Activated CD4-positive, alpha-beta memory T cell treated with anti-CD3 and anti-CD28 coated beads for 36 hours (primary cell): ENCODE data around the gene AAMP. TPM values are rescaled to one million over a fixed set of nuclear protein-coding genes. Genes with fewer than 3 reads are reported as not detected.

Experiments used
- CTCF ChIA-PET: fragments of 350-600 bp; sonication (Branson Sonifier 250); formaldehyde crosslinking; loops from one replicate; lab custom pipeline; 2021; ENCODE audit warnings: antibody characterized with exemption, inconsistent platforms; lab: Charles Lee
- POLR2A ChIA-PET: fragments of 350-600 bp; sonication (Branson Sonifier 250); formaldehyde crosslinking; loops from one replicate; lab custom pipeline; 2021; ENCODE audit warnings: antibody characterized with exemption; lab: Charles Lee
- DNase-seq: peaks from one replicate; pipeline ENCODE4 v3.0.0-alpha.2; 2020
- H3K27ac Mint-ChIP-seq: one replicate; pipeline ENCODE4 v1.8.0; 2021; ENCODE audit warnings: mixed read lengths
- H3K27me3 Mint-ChIP-seq: one replicate; pipeline ENCODE4 v1.8.0; 2021; ENCODE audit warnings: mixed read lengths
- H3K36me3 Mint-ChIP-seq: one replicate; pipeline ENCODE4 v1.8.0; 2021; ENCODE audit warnings: mixed read lengths
- H3K4me1 Mint-ChIP-seq: one replicate; pipeline ENCODE4 v1.8.0; 2021; ENCODE audit warnings: low read depth, mixed read lengths
- H3K4me3 Mint-ChIP-seq: one replicate; pipeline ENCODE4 v1.8.0; 2021; ENCODE audit warnings: mild to moderate bottlenecking, mixed read lengths
- H3K9me3 Mint-ChIP-seq: one replicate; pipeline ENCODE4 v1.8.0; 2021; ENCODE audit warnings: mixed read lengths
- intact Hi-C: fragments of 100-400 bp; cut with micrococcal nuclease; formaldehyde crosslinking; loops from one replicate; pipeline ENCODE4 v1.15.1; 2023
- total RNA-seq, 2 experiments: library from RNA; stranded (reverse); gene quantifications; one replicate each; pipeline ENCODE4 v1.2.3, GENCODE V29; 2021

Gene AAMP
- total RNA-seq, 2 experiments from 2014 or later, result 60.8 to 65.6 TPM

DNA sequence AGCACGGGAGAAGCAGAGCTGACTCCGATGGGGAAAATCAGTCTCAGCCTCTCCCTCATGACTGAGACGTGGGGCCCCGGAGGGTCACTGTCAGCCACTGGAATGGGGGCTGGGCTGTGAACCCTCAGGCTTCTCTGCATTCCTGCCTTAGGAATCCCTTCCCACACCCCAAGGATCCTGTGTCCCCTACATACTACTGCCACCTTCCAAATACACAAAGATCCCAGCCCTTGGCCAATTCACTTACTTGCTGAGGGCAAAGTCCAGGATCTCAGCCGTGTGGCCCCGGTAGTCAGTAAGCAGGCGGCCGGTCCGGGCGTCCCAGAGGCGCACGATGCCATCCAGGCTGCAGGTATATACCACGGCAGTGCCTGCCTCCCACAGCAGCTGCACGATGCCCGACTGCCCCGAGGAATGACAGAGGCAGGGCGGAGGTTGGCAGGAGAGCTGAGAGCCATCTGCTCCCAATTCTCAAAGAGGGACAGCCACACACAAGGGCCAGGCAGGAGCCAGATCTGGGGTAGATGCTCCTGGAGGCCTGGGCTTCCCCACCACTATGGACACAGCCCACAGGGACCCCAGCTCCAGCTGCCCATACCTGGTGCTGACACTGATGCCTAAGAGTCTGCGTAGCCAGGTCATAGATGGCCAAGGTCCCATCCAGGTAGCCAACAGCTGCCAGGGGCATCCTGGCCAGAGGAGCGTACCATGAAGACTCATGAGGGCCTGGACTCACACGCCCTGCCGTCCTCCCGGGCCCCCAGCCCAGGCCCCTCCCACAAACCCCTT lies 5.0 kb downstream of the AAMP start:
- Mint-ChIP-seq H3K27ac (no peak overlapping the region), H3K4me1 (peaks cover 18% of the 10 kb centered on the region), H3K36me3 (peaks cover 16% of the 10 kb centered on the region), H3K9me3 (no peaks in the 10 kb centered on the region), H3K4me3 (no peak overlapping the region), H3K27me3 (no peaks in the 10 kb centered on the region)
- no peak for DNase-seq
- ChIA-PET POLR2A (interaction anchor here (1.3 kb wide), 1 partner anchor 8 kb away, joined by 3 read pairs; no protein-coding TSS in a partner anchor), CTCF (no interaction called here)
- intact Hi-C loops, result no loop called here

GRCh38 chr2:218263817-218264641 lies 5.9 kb downstream of the AAMP start:
- Mint-ChIP-seq H3K27ac (no peak overlapping the region), H3K27me3 (no peaks in the 10 kb centered on the region), H3K4me1 (peaks cover 13% of the 10 kb centered on the region), H3K4me3 (no peak overlapping the region), H3K9me3 (no peaks in the 10 kb centered on the region), H3K36me3 (peaks cover 12% of the 10 kb centered on the region)
- CTCF ChIA-PET, result no interaction called here
- DNase-seq, result no peak
- intact Hi-C loops, result no loop called here
- POLR2A ChIA-PET, result interaction anchor here (1.3 kb wide), 1 partner anchor 8 kb away, joined by 3 read pairs; no protein-coding TSS in a partner anchor

DNA sequence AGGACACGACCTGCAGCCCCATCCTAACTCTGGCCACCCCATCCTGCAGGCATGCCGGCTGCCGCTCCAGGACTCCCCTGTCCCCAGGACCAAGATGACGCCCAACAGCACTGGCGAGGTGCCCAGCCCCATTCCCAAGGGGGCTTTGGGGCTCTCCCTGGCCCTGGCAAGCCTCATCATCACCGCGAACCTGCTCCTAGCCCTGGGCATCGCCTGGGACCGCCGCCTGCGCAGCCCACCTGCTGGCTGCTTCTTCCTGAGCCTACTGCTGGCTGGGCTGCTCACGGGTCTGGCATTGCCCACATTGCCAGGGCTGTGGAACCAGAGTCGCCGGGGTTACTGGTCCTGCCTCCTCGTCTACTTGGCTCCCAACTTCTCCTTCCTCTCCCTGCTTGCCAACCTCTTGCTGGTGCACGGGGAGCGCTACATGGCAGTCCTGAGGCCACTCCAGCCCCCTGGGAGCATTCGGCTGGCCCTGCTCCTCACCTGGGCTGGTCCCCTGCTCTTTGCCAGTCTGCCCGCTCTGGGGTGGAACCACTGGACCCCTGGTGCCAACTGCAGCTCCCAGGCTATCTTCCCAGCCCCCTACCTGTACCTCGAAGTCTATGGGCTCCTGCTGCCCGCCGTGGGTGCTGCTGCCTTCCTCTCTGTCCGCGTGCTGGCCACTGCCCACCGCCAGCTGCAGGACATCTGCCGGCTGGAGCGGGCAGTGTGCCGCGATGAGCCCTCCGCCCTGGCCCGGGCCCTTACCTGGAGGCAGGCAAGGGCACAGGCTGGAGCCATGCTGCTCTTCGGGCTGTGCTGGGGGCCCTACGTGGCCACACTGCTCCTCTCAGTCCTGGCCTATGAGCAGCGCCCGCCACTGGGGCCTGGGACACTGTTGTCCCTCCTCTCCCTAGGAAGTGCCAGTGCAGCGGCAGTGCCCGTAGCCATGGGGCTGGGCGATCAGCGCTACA lies 7.0 kb downstream of the AAMP start:
- Mint-ChIP-seq H3K27ac (no peak overlapping the region), H3K4me3 (no peak overlapping the region), H3K4me1 (peaks cover 11% of the 10 kb centered on the region), H3K36me3 (peaks cover 12% of the 10 kb centered on the region), H3K27me3 (no peaks in the 10 kb centered on the region), H3K9me3 (no peaks in the 10 kb centered on the region)
- DNase-seq, result no peak
- POLR2A ChIA-PET, result interaction anchor here (0.6 kb wide), 1 partner anchor 62 kb away, joined by 6 read pairs; no protein-coding TSS in a partner anchor
- CTCF ChIA-PET, result interaction anchor here (1.8 kb wide), 1 partner anchor 8 kb away, joined by 5 read pairs; no protein-coding TSS in a partner anchor
- intact Hi-C loops, result no loop called here

DNA sequence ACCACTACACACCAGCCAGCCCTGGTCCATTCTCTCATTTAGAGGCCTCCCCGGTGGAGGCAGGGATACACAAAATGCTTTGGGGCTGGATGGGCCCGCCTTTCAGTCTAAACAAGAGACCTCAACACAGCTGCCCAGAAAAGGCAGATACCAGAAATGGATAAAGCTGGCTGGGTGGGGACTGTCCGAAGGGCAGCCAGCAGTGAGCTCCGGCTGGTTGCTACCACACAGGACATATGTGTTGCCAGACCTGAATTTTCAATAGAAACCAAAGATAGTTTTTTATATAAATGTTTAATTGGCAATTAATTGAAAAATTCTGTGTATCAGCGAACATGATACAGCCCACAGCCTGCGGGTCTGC lies 7.7 kb downstream of the AAMP start:
- H3K4me3 Mint-ChIP-seq, result no peak overlapping the region
- H3K36me3 Mint-ChIP-seq, result peaks cover 10% of the 10 kb centered on the region
- ChIA-PET CTCF (interaction anchor here (1.8 kb wide), 1 partner anchor 9 kb away, joined by 5 read pairs; no protein-coding TSS in a partner anchor), POLR2A (interaction anchor here (0.6 to 1.8 kb wide), 2 partner anchors 10 to 61 kb away, joined by 4 to 6 read pairs; no protein-coding TSS in a partner anchor)
- peaks cover 12% of the 10 kb centered on the region for H3K4me1 Mint-ChIP-seq
- H3K27me3 Mint-ChIP-seq, result no peaks in the 10 kb centered on the region
- DNase-seq, result no peak
- intact Hi-C loops, result no loop called here
- H3K27ac Mint-ChIP-seq, result no peak overlapping the region
- no peaks in the 10 kb centered on the region for H3K9me3 Mint-ChIP-seq

DNA sequence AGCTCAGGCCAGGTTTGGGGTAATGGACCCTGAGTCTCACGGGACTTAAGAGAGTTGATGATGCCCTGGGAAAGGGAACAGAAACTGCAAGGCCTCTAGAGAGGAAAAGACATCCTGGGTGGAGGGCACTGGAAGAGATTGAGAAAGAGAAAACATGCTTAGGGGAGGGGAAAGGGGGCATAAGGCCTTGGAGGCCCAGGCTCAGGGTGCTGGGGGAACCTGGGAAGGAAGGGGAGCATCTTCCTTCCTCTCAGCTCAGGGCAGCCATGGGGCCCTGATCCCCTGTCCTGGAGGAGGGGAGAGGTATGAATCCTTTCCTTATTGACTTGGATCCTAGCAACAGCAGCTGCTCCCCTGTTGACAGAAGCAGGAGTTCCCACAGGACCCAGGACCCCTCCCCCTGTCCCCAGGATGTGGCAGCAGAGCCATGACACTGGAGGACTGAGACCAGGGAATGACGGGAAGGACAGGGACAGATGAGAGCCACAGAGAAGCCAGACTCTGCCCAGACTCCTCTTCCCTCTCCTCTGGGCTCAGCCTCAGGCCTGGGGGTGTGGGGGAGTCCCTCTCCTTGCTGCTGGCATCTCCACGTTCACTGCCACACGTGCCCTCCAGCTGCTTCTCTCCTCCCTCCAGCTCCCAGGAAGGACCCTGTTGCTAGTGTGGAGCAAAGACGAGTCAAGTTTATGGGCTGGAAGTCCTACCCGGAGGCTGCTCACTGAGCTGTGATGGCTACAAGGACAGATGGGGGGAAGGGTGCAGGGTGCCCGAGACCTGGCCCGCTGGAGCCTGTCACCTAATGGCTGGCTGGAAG lies 8.3 kb downstream of the AAMP start:
- Mint-ChIP-seq H3K27ac (no peak overlapping the region), H3K27me3 (no peaks in the 10 kb centered on the region), H3K4me1 (peaks cover 16% of the 10 kb centered on the region), H3K36me3 (peaks cover 5% of the 10 kb centered on the region), H3K9me3 (no peaks in the 10 kb centered on the region), H3K4me3 (no peak overlapping the region)
- CTCF ChIA-PET, result interaction anchor here (1.8 kb wide), 1 partner anchor 10 kb away, joined by 5 read pairs; no protein-coding TSS in a partner anchor
- POLR2A ChIA-PET, result interaction anchor here (0.6 to 1.8 kb wide), 2 partner anchors 9 to 61 kb away, joined by 4 to 6 read pairs; no protein-coding TSS in a partner anchor
- intact Hi-C loops, result no loop called here
- DNase-seq, result no peak

DNA sequence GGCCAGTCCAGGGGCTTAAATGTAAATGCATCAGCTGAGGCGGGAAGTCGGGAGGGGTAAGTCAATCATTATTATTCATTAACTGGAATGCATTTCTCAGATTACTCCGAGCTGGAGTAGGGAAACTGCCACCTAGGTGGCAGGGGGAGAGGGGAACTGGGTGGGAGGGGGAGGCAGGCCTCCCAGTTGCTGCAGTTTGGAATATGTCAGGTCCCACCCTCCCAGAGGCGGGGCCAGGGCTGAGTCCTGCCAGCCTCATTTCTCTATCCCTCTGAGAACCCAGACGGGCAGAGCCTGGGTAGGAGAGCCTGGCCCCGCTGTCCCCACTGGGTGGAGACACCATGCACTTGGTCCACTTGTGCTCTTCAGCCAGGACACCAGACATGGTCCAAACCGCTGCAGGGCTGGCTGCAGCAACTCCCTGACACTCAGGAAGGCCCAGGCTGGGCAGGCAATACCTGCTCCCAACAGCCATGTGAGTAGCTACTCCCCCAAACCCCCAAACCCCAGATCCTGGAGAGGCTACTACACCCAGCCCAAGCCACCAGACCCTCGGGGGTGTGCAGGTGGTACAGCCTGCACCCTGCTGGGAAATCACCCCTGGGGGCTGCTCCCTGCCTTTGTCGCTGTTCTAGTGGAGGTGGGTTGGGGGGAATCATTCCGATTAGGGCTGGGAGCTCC lies 9.1 kb downstream of the AAMP start, which contains the start of gene GPBAR1:
TSS of gene GPBAR1 (plus strand) at position 274 of the 681 bp plus-strand sequence. CDS start 1,710 bp downstream, outside the sequence.
- peaks cover 19% of the 10 kb centered on the region for H3K4me1 Mint-ChIP-seq
- ChIA-PET CTCF (interaction anchor here (1.7 to 1.8 kb wide), 2 partner anchors 10 to 75 kb away, joined by 4 to 5 read pairs; no protein-coding TSS in a partner anchor), POLR2A (interaction anchor here (1.8 kb wide), 1 partner anchor 8 kb away, joined by 4 read pairs; no protein-coding TSS in a partner anchor)
- no peak within 1 kb of the TSS for H3K27ac Mint-ChIP-seq
- no peak for DNase-seq
- no peaks in the 10 kb centered on the region for H3K9me3 Mint-ChIP-seq
- H3K27me3 Mint-ChIP-seq, result no peaks in the 10 kb centered on the region
- H3K4me3 Mint-ChIP-seq, result no peak within 1 kb of the TSS
- intact Hi-C loops, result no loop called here
- peaks cover 6% of the 10 kb centered on the region for H3K36me3 Mint-ChIP-seq

GRCh38 chr2:218260166-218260565 lies 9.8 kb downstream of the AAMP start:
- Mint-ChIP-seq H3K9me3 (no peaks in the 10 kb centered on the region), H3K27me3 (no peaks in the 10 kb centered on the region), H3K4me3 (no peak overlapping the region), H3K36me3 (peaks cover 9% of the 10 kb centered on the region), H3K27ac (no peak overlapping the region), H3K4me1 (peaks cover 23% of the 10 kb centered on the region)
- POLR2A ChIA-PET, result no interaction called here
- no peak for DNase-seq
- CTCF ChIA-PET, result interaction anchor here (1.2 to 3.8 kb wide), 3 partner anchors 11 to 74 kb away, joined by 3 to 28 read pairs (median 4); partner anchors contain the start of genes AAMP and PNKD
- intact Hi-C loops, result no loop called here

DNA sequence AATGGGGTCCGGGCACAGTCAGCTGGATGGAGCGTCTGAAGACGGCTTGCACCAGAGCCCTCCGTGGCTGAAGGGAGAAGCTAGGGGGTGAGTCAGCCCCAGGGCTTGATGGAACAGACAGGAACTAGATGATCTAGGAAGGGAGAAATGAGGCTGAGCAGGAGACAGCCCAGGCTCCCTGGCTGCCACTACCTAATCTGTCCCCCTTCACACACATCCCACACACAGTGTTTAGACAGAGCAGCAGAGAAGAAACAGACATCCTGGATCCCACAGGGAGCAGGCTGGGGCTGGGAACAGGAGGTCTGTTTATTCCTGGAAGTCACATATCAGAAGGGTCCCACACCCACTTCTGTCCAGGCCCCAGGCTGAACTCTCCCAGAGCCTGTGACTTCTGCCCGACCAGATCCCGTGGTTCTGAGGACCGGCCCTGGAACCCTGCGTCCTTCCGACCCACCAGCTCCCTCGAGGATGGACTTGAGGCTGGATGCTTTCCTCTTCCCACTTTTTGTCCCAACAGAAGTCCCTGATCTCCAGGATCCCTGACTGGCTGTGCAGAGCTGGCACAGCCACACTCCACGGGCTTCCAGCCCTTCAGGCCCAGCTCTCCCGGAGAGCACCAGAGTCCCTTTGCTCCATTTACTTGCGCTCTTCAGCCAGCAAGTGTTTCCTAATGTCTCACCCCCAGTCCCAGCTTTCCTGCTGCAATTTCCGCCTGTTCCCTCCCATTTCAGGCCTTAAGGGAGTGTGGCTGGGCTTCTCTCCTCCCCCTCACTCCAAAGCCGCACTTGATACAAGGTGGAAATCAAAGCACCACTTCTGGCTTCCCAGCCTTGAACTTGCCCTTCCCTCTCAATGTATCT lies 10.6 kb downstream of the AAMP start:
- DNase-seq, result no peak
- H3K36me3 Mint-ChIP-seq, result peaks cover 14% of the 10 kb centered on the region
- no peak overlapping the region for H3K4me3 Mint-ChIP-seq
- H3K9me3 Mint-ChIP-seq, result no peaks in the 10 kb centered on the region
- ChIA-PET POLR2A (no interaction called here), CTCF (interaction anchor here (0.6 to 3.8 kb wide), 6 partner anchors 12 to 73 kb away, joined by 3 to 28 read pairs (median 4); partner anchors contain the start of genes AAMP and PNKD)
- H3K4me1 Mint-ChIP-seq, result peaks cover 29% of the 10 kb centered on the region
- no peaks in the 10 kb centered on the region for H3K27me3 Mint-ChIP-seq
- no peak overlapping the region for H3K27ac Mint-ChIP-seq
- intact Hi-C loops, result loop anchor here (5.0 kb wide), 1 partner anchor 92 kb away; the partner anchor contains the start of gene CXCR1

DNA sequence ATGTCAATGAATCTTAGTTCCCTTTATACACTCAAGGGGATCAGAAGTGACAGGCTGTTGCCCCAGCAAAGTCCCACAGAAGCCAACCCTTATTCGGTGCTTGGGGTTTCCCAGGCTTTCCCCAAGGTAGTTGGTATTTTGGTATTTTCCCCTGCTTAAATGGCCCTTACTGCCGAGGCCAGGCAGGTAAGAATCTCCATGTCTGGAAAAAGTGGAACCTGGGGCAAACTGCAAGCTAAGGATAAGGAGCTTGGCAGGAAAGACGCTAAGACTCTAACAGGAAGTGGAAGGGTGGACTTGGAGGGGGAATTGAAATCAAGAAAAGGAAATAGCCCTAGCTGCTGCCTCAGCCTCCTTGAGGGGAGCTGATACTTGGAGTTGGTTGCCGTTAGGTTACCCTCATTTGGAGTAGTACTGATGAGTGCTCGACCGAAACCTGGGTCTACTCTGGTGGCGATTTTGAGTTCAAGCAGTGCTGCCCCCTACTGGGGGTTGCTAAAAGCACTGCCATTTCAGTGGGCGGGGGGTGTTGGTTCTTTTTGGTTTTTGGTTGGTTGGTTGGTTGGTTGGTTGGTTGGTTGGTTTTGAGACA lies 12.5 kb downstream of the AAMP start:
- Mint-ChIP-seq H3K4me1 (peaks cover 25% of the 10 kb centered on the region), H3K4me3 (no peak overlapping the region)

More for the DNA sequence above, 12.5 kb downstream of the AAMP start:
- H3K27ac Mint-ChIP-seq, result peak overlapping the region; percentile 84
- CTCF ChIA-PET, result interaction anchor here (0.7 to 4.2 kb wide), 18 partner anchors 9 to 73 kb away, joined by 3 to 28 read pairs (median 5); partner anchors contain the start of genes AAMP, ARPC2 and PNKD
- intact Hi-C loops, result loop anchor here (1.0 to 5.0 kb wide), 5 partner anchors 13 to 90 kb away; partner anchors contain the start of genes AAMP, CXCR1 and PNKD
- H3K27me3 Mint-ChIP-seq, result no peaks in the 10 kb centered on the region
- POLR2A ChIA-PET, result interaction anchor here (0.9 to 1.7 kb wide), 6 partner anchors 7 to 69 kb away, joined by 3 to 11 read pairs (median 3); no protein-coding TSS in a partner anchor
- H3K36me3 Mint-ChIP-seq, result peaks cover 25% of the 10 kb centered on the region
- peak; percentile 85 for DNase-seq
- H3K9me3 Mint-ChIP-seq, result no peaks in the 10 kb centered on the region
